Testis (tissue), 2 donors: Measurements from ENCODE around the gene DOCK6.

Experiments
- POLR2A ChIP-seq: fragments of 450-650 bp; IDR thresholded peaks from one replicate; pipeline ENCODE4 v1.6.1; 2017; ENCODE audit warnings: antibody characterized with exemption, mild to moderate bottlenecking, moderate library complexity
- TF ChIP-seq, protein P1 (sequence below), 3 experiments: fragments of 450-650 bp in 2 of 3; fragments of 200-600 bp in 1 of 3; sonication (generic) in 1 of 3; IDR thresholded peaks; one replicate each; pipeline ENCODE4 v1.5.1; 2016 to 2019; ENCODE audit warnings: antibody characterized with exemption in 3 of 3, mild to moderate bottlenecking in 2 of 3, moderate library complexity in 1 of 3

DNA sequence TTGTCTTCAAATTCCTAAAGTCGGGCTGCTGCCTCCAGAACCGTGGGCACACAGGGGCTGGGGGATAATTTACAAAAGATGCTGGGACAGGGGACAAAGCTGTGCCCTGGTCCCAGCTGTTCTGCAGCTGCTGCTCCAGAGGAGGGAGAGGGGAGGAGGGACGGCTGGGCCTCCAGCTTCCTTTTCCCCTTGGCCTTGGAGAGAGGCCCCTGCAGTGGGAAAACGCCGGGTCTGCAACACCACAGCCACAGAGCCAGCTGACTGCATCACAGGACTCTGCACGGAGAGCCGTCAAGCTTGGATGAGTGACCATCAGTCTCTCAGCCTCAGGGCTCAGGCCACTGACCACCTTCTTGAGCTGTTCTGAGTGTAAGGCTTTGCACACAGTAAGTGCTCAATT lies 6.1 kb downstream of the DOCK6 start:
- TF ChIP-seq, protein P1, sequence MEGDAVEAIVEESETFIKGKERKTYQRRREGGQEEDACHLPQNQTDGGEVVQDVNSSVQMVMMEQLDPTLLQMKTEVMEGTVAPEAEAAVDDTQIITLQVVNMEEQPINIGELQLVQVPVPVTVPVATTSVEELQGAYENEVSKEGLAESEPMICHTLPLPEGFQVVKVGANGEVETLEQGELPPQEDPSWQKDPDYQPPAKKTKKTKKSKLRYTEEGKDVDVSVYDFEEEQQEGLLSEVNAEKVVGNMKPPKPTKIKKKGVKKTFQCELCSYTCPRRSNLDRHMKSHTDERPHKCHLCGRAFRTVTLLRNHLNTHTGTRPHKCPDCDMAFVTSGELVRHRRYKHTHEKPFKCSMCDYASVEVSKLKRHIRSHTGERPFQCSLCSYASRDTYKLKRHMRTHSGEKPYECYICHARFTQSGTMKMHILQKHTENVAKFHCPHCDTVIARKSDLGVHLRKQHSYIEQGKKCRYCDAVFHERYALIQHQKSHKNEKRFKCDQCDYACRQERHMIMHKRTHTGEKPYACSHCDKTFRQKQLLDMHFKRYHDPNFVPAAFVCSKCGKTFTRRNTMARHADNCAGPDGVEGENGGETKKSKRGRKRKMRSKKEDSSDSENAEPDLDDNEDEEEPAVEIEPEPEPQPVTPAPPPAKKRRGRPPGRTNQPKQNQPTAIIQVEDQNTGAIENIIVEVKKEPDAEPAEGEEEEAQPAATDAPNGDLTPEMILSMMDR (IDR thresholded peaks at IDR 0.05): no peak
- no peak for TF ChIP-seq POLR2A
